NCI-H187 (cell line): ENCODE measurements around the gene TMLHE.
A peak's percentile ranks its signal among the peaks of the same experiment; 100 is the strongest.
"Not testable (repeated sequence)": the region's sequence is repeated elsewhere in the genome, so short reads cannot be mapped to it uniquely, and the experiment has no call there.

Experiments
- DNase-seq, 2 experiments: peaks; one replicate each; lab custom pipeline; 2025; lab: John Stamatoyannopoulos, UW

TMLHE gene

GRCh38 chrX:155612312-155613224 is at the start of gene TMLHE, which contains the start of gene SPRY3:
Gene TMLHE, minus strand, starts transcription at chrX:155612952. Its CDS starts 67,676 bp downstream, at chrX:155545276.
Gene SPRY3, plus strand, starts transcription at chrX:155612586.
- DNase-seq: peak in 1 of 2 experiments; percentile 9

GRCh38 chrX:155662282-155662681 is 49.5 kb upstream of the TMLHE start:
- DNase-seq: no peak

- DNase-seq: no peak
Measured at GRCh38 chrX:155645180-155645579, 32.4 kb upstream of the TMLHE start.

- DNase-seq: no peak
Measured at GRCh38 chrX:155643240-155643639, 30.5 kb upstream of the TMLHE start.

- DNase-seq: not testable (repeated sequence)
Measured at GRCh38 chrX:155641371-155641770, 28.6 kb upstream of the TMLHE start.

- DNase-seq: no peak
Measured at GRCh38 chrX:155637714-155638113, 25.0 kb upstream of the TMLHE start.

- DNase-seq: not testable (repeated sequence)
Measured at GRCh38 chrX:155635019-155635418, 22.3 kb upstream of the TMLHE start.

- no peak for DNase-seq
Measured at GRCh38 chrX:155632431-155633100, 19.8 kb upstream of the TMLHE start.

- not testable (repeated sequence) for DNase-seq
Measured at GRCh38 chrX:155620110-155620509, 7.4 kb upstream of the TMLHE start.

GRCh38 chrX:155615938-155616337 is 3.2 kb upstream of the TMLHE start:
- no peak for DNase-seq

GRCh38 chrX:155613927-155614559 is 1.3 kb upstream of the TMLHE start:
- no peak for DNase-seq

- DNase-seq: no peak
Measured at GRCh38 chrX:155611302-155611701, 1.4 kb downstream of the TMLHE start.

GRCh38 chrX:155592981-155593380 is 19.8 kb downstream of the TMLHE start:
- no peak for DNase-seq

- no peak for DNase-seq
Measured at GRCh38 chrX:155592331-155592730, 20.4 kb downstream of the TMLHE start.

- DNase-seq: no peak
Measured at GRCh38 chrX:155577682-155578081, 35.1 kb downstream of the TMLHE start.

GRCh38 chrX:155563099-155563498 is 49.7 kb downstream of the TMLHE start:
- no peak for DNase-seq

GRCh38 chrX:155544881-155545280 is 67.9 kb downstream of the TMLHE start:
- DNase-seq: no peak

GRCh38 chrX:155535866-155536265 is 76.9 kb downstream of the TMLHE start:
- DNase-seq: no peak

- no peak for DNase-seq
Measured at GRCh38 chrX:155534800-155535199, 78.0 kb downstream of the TMLHE start.

- not testable (repeated sequence) for DNase-seq
Measured at GRCh38 chrX:155527023-155527422, 85.7 kb downstream of the TMLHE start.

- no peak for DNase-seq
Measured at GRCh38 chrX:155514225-155514624, 98.5 kb downstream of the TMLHE start.

- DNase-seq: no peak
Measured at GRCh38 chrX:155505296-155505695, 107.5 kb downstream of the TMLHE start.

- not testable (repeated sequence) for DNase-seq
Measured at GRCh38 chrX:155495134-155495533, 117.6 kb downstream of the TMLHE start.
